Mammary epithelial cell (primary cell): ENCODE results near the gene INCA1.

Source experiments
- EZH2 ChIP-seq: IDR thresholded peaks from 2 replicates; pipeline ENCODE4 v1.6.1; 2012; ENCODE audit warnings: low read length, inconsistent platforms, borderline replicate concordance
- TF ChIP-seq, protein P1 (sequence below), 2 donors: IDR thresholded peaks in 1 of 2; conservative IDR thresholded peaks in 1 of 2; 2 replicates each; pipeline ENCODE4 v1.5.1; 2011 to 2012; ENCODE audit warnings: inconsistent platforms in 2 of 2, low read length in 2 of 2, mild to moderate bottlenecking in 2 of 2, control low read depth in 1 of 2, low read depth in 1 of 2; ENCODE audit not compliant: insufficient read depth in 1 of 2; ENCODE audit errors: extremely low read depth in 1 of 2

DNA sequence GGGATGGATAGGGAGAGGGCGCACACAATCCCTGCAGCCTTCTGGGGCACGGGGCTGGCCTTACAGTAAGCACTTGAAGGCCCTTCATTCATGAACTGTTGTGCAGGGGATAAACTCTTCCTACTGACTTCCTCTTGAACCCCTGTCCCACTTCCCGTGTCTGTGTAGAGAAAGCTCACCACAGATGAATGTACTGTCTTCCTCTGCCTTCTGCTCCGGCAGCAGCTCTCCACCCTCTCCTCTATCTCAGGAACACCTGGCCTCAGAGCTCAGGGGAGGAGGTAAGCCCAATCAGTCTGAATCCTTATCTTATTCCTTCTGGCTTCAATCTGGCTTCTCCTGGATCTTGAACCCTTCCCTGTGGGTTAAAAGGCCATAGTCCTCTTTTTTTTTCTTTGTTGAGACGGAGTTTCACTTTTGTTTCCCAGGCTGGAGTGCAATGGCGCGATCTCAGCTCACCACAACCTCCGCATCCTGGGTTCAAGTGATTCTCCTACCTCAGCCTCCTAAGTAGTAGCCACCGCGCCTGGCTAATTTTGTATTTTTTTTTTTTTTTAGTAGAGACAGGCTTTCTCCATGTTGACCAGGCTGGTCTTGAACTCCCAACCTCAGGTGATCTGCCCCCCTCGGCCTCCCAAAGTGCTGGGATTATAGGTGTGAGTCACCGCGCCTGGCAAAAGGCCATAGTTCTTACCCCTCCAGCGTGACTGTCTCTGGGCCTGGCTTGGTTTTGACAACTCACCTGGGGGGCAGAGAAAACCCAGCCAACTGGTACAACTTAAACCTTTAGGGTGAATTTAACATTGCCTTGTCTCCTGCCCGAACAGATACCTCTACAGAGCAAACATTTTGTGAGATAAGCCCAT is 45.1 kb upstream of the INCA1 start:
- TF ChIP-seq, protein P1, sequence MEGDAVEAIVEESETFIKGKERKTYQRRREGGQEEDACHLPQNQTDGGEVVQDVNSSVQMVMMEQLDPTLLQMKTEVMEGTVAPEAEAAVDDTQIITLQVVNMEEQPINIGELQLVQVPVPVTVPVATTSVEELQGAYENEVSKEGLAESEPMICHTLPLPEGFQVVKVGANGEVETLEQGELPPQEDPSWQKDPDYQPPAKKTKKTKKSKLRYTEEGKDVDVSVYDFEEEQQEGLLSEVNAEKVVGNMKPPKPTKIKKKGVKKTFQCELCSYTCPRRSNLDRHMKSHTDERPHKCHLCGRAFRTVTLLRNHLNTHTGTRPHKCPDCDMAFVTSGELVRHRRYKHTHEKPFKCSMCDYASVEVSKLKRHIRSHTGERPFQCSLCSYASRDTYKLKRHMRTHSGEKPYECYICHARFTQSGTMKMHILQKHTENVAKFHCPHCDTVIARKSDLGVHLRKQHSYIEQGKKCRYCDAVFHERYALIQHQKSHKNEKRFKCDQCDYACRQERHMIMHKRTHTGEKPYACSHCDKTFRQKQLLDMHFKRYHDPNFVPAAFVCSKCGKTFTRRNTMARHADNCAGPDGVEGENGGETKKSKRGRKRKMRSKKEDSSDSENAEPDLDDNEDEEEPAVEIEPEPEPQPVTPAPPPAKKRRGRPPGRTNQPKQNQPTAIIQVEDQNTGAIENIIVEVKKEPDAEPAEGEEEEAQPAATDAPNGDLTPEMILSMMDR (conservative IDR thresholded peaks at IDR 0.05 in 1 of 2, IDR thresholded peaks at IDR 0.05 in 1 of 2; ENCODE audit: extremely low read depth in 1 of 2, insufficient read depth in 1 of 2, low read depth in 1 of 2, low read length in 2 of 2): no peak
- no peak for TF ChIP-seq EZH2
